A549 treated with dexamethasone at 1 μM for 4 hours (cell line): Measurements from ENCODE around the gene DHDH. TPM values are rescaled to one million over a fixed set of nuclear protein-coding genes. Genes with fewer than 3 reads are reported as not detected.

Source experiments
- total RNA-seq: library from RNA; stranded (reverse); fragments of 200-300 nt; extraction: Qiagen RNA extraction; gene quantifications from 5 replicates; pipeline ENCODE4 v1.2.3, GENCODE V29; 2022

The DHDH gene
- 0.62 to 1.5 TPM (median 1.2 TPM) in 5 replicates for total RNA-seq

DNA sequence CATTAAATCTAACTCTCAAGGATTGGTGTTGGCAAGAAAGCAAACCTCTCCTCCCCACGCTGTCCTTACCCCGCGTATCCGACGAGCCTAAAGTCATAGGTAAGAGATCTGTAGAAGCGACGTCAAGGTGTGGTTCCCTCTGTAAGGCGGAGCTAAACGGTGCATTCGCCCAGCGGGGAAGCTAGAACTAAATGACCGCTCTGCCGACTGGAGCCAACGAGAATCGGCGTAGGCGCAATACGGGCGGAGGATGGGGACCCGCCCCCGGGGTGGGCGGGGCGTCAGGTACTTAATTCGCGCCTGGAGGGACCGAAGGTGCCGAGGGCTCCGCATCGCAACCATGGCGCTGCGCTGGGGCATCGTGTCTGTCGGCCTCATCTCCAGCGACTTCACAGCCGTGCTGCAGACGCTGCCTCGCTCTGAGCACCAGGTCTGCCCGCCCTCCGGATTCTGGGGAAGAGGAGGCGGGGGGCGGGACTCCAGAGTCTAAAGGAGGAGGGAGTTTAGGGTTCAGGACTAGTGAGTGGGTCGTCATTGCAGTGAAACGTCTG, at the start of gene DHDH:
Gene DHDH, plus strand, starts transcription at position 318 of the 551 bp plus-strand sequence. Its CDS starts 23 bp downstream, at position 341.

DNA sequence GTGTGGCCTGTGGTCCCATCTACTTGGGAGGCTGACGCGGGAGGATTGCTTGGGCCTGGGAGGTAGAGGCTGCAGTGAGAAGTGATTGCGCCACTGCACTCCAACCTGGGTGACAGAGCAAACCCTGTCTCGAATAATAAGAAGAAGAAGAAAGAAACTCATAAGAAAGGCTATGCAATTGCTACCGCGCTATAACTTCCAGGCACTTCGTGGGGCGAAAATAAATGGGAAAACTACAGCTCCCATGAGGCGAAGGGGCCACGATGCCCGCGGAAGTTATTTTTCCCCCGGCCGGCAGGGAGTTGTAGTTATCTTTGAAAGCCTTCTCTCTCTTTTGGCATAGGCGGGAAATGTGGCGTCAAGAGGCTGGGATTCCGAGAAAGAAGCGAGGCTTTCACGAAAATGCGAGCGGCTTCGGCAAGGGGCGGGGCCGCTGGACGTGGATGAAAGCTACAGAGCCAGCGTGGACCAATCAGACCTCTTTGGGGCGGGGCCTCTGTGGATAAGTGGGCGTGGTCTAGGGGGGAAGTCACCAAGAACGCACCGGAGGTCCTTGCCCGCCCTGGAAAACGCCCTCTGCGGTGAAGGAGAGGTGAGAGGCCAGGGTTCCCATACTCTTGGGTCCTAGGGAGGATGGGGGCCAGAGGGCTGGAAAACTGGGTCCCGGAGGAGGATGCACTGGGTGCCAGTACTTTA, 33.6 kb upstream of the DHDH start, which contains the start of gene NUCB1:
Gene NUCB1, plus strand, starts transcription at position 532 of the 696 bp plus-strand sequence. CDS start 485 bp downstream, outside the sequence.

DNA sequence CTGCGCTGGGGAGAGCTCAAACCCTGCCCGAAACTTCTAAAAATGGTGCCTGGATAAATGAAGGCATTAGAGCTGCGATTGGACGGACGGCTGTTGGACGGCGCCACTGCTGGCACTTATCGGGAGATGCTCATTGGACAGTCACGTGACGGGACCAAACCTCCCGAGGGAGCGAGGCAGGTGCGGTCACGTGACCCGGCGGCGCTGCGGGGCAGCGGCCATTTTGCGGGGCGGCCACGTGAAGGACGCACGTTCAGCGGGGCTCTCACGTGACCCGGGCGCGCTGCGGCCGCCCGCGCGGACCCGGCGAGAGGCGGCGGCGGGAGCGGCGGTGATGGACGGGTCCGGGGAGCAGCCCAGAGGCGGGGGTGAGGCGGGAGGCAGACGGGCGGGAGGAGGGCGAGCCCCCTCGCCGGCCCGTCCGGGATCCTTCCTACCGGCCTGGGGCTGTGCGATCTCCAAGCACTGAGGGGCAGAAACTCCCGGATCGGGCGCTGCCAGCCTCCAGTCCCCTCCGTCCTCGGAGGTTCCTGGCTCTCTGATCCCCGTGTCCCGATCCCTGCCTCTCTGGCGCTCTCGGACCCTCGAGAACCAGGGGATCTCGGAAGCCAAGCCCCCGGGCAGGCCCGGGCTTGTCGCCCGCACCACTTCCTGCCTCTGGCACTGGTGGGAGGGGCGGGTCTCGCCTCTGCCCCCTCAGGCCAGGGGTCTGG, 21.3 kb downstream of the DHDH start, which contains the start of gene BAX:
Gene BAX, plus strand, starts transcription at position 281 of the 713 bp plus-strand sequence. Its CDS starts 54 bp downstream, at position 335.

DNA sequence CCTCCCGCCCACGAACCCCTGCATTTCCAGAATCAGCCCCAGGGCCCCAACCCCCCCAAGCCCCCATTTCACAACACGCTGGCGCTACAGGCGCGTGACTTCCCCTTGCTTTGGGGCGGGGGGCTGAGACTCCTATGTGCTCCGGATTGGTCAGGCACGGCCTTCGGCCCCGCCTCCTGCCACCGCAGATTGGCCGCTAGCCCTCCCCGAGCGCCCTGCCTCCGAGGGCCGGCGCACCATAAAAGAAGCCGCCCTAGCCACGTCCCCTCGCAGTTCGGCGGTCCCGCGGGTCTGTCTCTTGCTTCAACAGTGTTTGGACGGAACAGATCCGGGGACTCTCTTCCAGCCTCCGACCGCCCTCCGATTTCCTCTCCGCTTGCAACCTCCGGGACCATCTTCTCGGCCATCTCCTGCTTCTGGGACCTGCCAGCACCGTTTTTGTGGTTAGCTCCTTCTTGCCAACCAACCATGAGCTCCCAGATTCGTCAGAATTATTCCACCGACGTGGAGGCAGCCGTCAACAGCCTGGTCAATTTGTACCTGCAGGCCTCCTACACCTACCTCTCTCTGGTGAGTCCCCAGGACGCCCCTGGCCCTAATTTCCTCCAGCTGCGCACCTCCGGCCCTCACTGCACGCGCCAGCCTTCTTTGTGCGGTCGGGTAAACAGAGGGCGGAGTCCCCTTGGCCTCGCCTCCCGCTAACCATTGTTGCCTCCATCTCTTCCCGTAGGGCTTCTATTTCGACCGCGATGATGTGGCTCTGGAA, 31.7 kb downstream of the DHDH start, which contains the start of gene FTL:
Gene FTL, plus strand, starts transcription at position 270 of the 766 bp plus-strand sequence. Its CDS starts 199 bp downstream, at position 469.

DNA sequence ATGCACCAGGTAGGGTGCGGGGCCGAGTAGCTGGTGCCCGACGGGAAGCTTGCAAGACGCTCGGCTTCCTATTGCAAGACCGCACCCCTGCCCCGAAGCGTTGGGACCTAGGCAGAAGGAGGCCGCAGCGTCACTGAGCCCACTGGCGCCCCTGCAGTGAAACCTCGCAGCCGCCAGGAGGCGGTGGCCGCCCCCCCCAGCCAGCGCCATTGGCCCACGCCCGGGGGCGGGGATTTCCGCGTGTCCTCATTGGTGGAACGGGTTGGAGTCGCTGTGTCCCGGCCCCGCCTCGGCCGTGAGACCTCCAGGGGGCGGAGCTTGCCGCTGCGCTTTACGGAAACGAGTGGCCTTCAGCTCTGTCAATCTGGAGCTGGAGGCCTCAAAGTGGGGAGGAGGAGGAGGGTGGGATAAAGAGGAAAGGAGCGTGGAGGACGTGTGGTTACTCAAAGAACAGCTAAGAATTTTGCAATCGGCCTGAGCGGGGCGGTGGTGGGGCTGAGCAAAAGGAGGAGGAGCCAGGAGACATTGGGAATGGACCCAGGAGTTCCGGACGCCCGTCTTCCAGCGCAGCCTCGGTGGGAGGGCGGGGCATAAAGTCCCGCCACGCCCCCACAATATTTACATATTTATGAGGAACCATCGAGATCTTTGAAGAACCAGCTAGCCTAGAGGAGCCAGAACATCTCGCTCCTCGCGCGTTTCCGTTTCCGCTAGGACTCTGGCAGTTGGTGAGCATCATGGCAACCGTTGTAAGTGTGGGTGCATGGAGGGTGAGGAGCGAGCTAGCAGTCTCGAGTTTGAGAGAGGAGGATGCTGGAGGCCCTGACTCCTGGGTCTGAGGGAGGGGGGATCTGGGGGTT, 59.9 kb downstream of the DHDH start, which contains the start of the genes GYS1 and RUVBL2:
Gene GYS1, minus strand, starts transcription at position 135 of the 860 bp plus-strand sequence. CDS start 197 bp downstream, outside the sequence.
Gene RUVBL2, plus strand, starts transcription at position 713 of the 860 bp plus-strand sequence. Its CDS starts 25 bp downstream, at position 738.

Other genes with a start within 250 kb of the DHDH start
- gene FUT2, start 237.7 kb upstream of the DHDH start, total RNA-seq, result not detected in 5 replicates
- 0.30 to 0.66 TPM (median 0.33 TPM) in 5 replicates for gene MAMSTR, start 214.0 kb upstream of the DHDH start, total RNA-seq
- 0.29 to 0.98 TPM (median 0.54 TPM) in 5 replicates for gene RASIP1, start 193.1 kb upstream of the DHDH start, total RNA-seq
- gene IZUMO1, start 186.8 kb upstream of the DHDH start, total RNA-seq, result not detected in 5 replicates
- 0.07 to 0.11 TPM (median 0.08 TPM) in 5 replicates for gene FUT1, start 181.1 kb upstream of the DHDH start, total RNA-seq
- not detected in 5 replicates for gene FGF21, start 178.2 kb upstream of the DHDH start, total RNA-seq
- 48.8 to 56.6 TPM (median 56.3 TPM) in 5 replicates for gene BCAT2, start 122.7 kb upstream of the DHDH start, total RNA-seq
- gene HSD17B14, start 97.2 kb upstream of the DHDH start, total RNA-seq, result 12.1 to 15.5 TPM (median 13.1 TPM) in 5 replicates
- gene PLEKHA4, start 65.1 kb upstream of the DHDH start, total RNA-seq, result 1.3 to 1.5 TPM (median 1.4 TPM) in 5 replicates
- gene PPP1R15A, start 61.3 kb upstream of the DHDH start, total RNA-seq, result 76.6 to 102 TPM (median 92.1 TPM) in 5 replicates
- gene TULP2, start 35.0 kb upstream of the DHDH start, total RNA-seq, result not detected in 5 replicates
- gene NUCB1, start 33.4 kb upstream of the DHDH start, total RNA-seq, result 182 to 210 TPM (median 199 TPM) in 5 replicates
- gene BAX, start 21.2 kb downstream of the DHDH start, total RNA-seq, result 254 to 381 TPM (median 326 TPM) in 5 replicates
- 16,748 to 23,741 TPM (median 18,953 TPM) in 5 replicates for gene FTL, start 31.6 kb downstream of the DHDH start, total RNA-seq
- 17.3 to 24.3 TPM (median 21.1 TPM) in 5 replicates for gene GYS1, start 59.6 kb downstream of the DHDH start, total RNA-seq
- gene RUVBL2, start 60.2 kb downstream of the DHDH start, total RNA-seq, result 224 to 281 TPM (median 256 TPM) in 5 replicates
- 0.19 TPM in 1 of 5 replicates, not detected in the others for gene LHB, start 83.4 kb downstream of the DHDH start, total RNA-seq
- gene CGB3, start 90.6 kb downstream of the DHDH start, total RNA-seq, result not detected in 5 replicates
- 0.12 to 0.36 TPM (median 0.24 TPM) in 4 of 5 replicates, not detected in the other for gene CGB2, start 98.2 kb downstream of the DHDH start, total RNA-seq
- gene CGB1, start 103.2 kb downstream of the DHDH start, total RNA-seq, result 0.14 TPM in 1 of 5 replicates, not detected in the others
- 0.20 to 0.72 TPM (median 0.42 TPM) in 4 of 5 replicates, not detected in the other for gene CGB5, start 110.1 kb downstream of the DHDH start, total RNA-seq
- gene CGB8, start 115.4 kb downstream of the DHDH start, total RNA-seq, result 1.5 to 3.0 TPM (median 2.7 TPM) in 5 replicates
- 0.23 to 0.86 TPM (median 0.45 TPM) in 5 replicates for gene CGB7, start 124.0 kb downstream of the DHDH start, total RNA-seq
- 0.24 to 0.75 TPM (median 0.67 TPM) in 5 replicates for gene NTF4, start 131.1 kb downstream of the DHDH start, total RNA-seq
- gene KCNA7, start 139.0 kb downstream of the DHDH start, total RNA-seq, result not detected in 5 replicates
- 256 to 381 TPM (median 350 TPM) in 5 replicates for gene SNRNP70, start 151.8 kb downstream of the DHDH start, total RNA-seq
- gene LIN7B, start 180.7 kb downstream of the DHDH start, total RNA-seq, result 3.6 to 9.0 TPM (median 6.9 TPM) in 5 replicates
- gene C19orf73, start 185.4 kb downstream of the DHDH start, total RNA-seq, result 0.82 to 1.9 TPM (median 1.3 TPM) in 5 replicates
- gene PPFIA3, start 185.8 kb downstream of the DHDH start, total RNA-seq, result 4.2 to 6.2 TPM (median 5.9 TPM) in 5 replicates
- not detected in 5 replicates for gene HRC, start 221.7 kb downstream of the DHDH start, total RNA-seq
- 6.5 to 11.6 TPM (median 8.7 TPM) in 5 replicates for gene TRPM4, start 224.1 kb downstream of the DHDH start, total RNA-seq